ENCODE results near the gene TSPAN31. TPM values are rescaled to one million over a fixed set of nuclear protein-coding genes. Genes with fewer than 3 reads are reported as not detected.

The TSPAN31 gene
- polyA plus RNA-seq, 1 donor, result 62.2 TPM

GRCh38 chr12:57777367-57777766, 32.5 kb downstream of the TSPAN31 start:
- no peak overlapping the region for H3K4me3 ChIP-seq (ENCODE audit: low read length)
- WGBS (ENCODE audit: insufficient coverage, low lambda C conversion rate), result 100% methylated on average over 1 of the region's 7 CpGs
- no peak overlapping the region for H3K27ac ChIP-seq (ENCODE audit: low read length)
- H3K27me3 ChIP-seq (ENCODE audit: control insufficient read depth, insufficient read depth, low read length), result no peaks in the 10 kb centered on the region
- peaks cover 9% of the 10 kb centered on the region for H3K4me1 ChIP-seq (ENCODE audit: control insufficient read depth, insufficient read depth, low read length)
- DNase-seq, result no peak
- H3K36me3 ChIP-seq (ENCODE audit: control insufficient read depth, insufficient read depth, low read length), result peaks cover 5% of the 10 kb centered on the region
- H3K9me3 ChIP-seq (ENCODE audit: control insufficient read depth, low read depth, low read length), result no peaks in the 10 kb centered on the region

- H3K36me3 ChIP-seq (ENCODE audit: control insufficient read depth, insufficient read depth, low read length), result peaks cover 5% of the 10 kb centered on the region
- H3K4me1 ChIP-seq (ENCODE audit: control insufficient read depth, insufficient read depth, low read length), result peaks cover 11% of the 10 kb centered on the region
- 100% methylated on average over 1 of the region's 7 CpGs for WGBS (ENCODE audit: insufficient coverage, low lambda C conversion rate)
- no peak for DNase-seq
- H3K4me3 ChIP-seq (ENCODE audit: low read length), result no peak overlapping the region
- no peak overlapping the region for H3K27ac ChIP-seq (ENCODE audit: low read length)
- H3K27me3 ChIP-seq (ENCODE audit: control insufficient read depth, insufficient read depth, low read length), result no peaks in the 10 kb centered on the region
- H3K9me3 ChIP-seq (ENCODE audit: control insufficient read depth, low read depth, low read length), result no peaks in the 10 kb centered on the region
Measured at GRCh38 chr12:57777911-57778310, 33.1 kb downstream of the TSPAN31 start.

GRCh38 chr12:57779736-57780135, 34.9 kb downstream of the TSPAN31 start:
- H3K27ac ChIP-seq (ENCODE audit: low read length), result no peak overlapping the region
- H3K4me3 ChIP-seq (ENCODE audit: low read length), result no peak overlapping the region
- no peaks in the 10 kb centered on the region for H3K27me3 ChIP-seq (ENCODE audit: control insufficient read depth, insufficient read depth, low read length)
- no peak for DNase-seq
- peaks cover 10% of the 10 kb centered on the region for H3K4me1 ChIP-seq (ENCODE audit: control insufficient read depth, insufficient read depth, low read length)
- H3K9me3 ChIP-seq (ENCODE audit: control insufficient read depth, low read depth, low read length), result no peaks in the 10 kb centered on the region
- peaks cover 5% of the 10 kb centered on the region for H3K36me3 ChIP-seq (ENCODE audit: control insufficient read depth, insufficient read depth, low read length)
- WGBS (ENCODE audit: insufficient coverage, low lambda C conversion rate), result no CpG with 5 or more reads among the region's 1 CpG

- Histone ChIP-seq H3K9me3 (ENCODE audit: control insufficient read depth, low read depth, low read length) (no peaks in the 10 kb centered on the region), H3K36me3 (ENCODE audit: control insufficient read depth, insufficient read depth, low read length) (peaks cover 9% of the 10 kb centered on the region), H3K4me3 (ENCODE audit: low read length) (no peak overlapping the region), H3K27ac (ENCODE audit: low read length) (no peak overlapping the region), H3K27me3 (ENCODE audit: control insufficient read depth, insufficient read depth, low read length) (no peaks in the 10 kb centered on the region), H3K4me1 (ENCODE audit: control insufficient read depth, insufficient read depth, low read length) (peaks cover 10% of the 10 kb centered on the region)
- no peak for DNase-seq
- WGBS (ENCODE audit: insufficient coverage, low lambda C conversion rate), result no CpG with 5 or more reads among the region's 4 CpGs
Measured at GRCh38 chr12:57780284-57780897, 35.6 kb downstream of the TSPAN31 start.

GRCh38 chr12:57781244-57781643, 36.4 kb downstream of the TSPAN31 start:
- peaks cover 10% of the 10 kb centered on the region for H3K4me1 ChIP-seq (ENCODE audit: control insufficient read depth, insufficient read depth, low read length)
- no peak for DNase-seq
- H3K36me3 ChIP-seq (ENCODE audit: control insufficient read depth, insufficient read depth, low read length), result peaks cover 15% of the 10 kb centered on the region
- H3K27ac ChIP-seq (ENCODE audit: low read length), result no peak overlapping the region
- H3K4me3 ChIP-seq (ENCODE audit: low read length), result no peak overlapping the region
- no peaks in the 10 kb centered on the region for H3K9me3 ChIP-seq (ENCODE audit: control insufficient read depth, low read depth, low read length)
- H3K27me3 ChIP-seq (ENCODE audit: control insufficient read depth, insufficient read depth, low read length), result no peaks in the 10 kb centered on the region
- WGBS (ENCODE audit: insufficient coverage, low lambda C conversion rate), result 100% methylated on average over 1 of the region's 3 CpGs

GRCh38 chr12:57781801-57782200, 37.0 kb downstream of the TSPAN31 start:
- H3K4me1 ChIP-seq (ENCODE audit: control insufficient read depth, insufficient read depth, low read length), result peaks cover 10% of the 10 kb centered on the region
- no peak overlapping the region for H3K27ac ChIP-seq (ENCODE audit: low read length)
- no peak overlapping the region for H3K4me3 ChIP-seq (ENCODE audit: low read length)
- H3K36me3 ChIP-seq (ENCODE audit: control insufficient read depth, insufficient read depth, low read length), result peaks cover 20% of the 10 kb centered on the region
- no peak for DNase-seq
- 100% methylated on average over 1 of the region's 2 CpGs for WGBS (ENCODE audit: insufficient coverage, low lambda C conversion rate)
- H3K9me3 ChIP-seq (ENCODE audit: control insufficient read depth, low read depth, low read length), result no peaks in the 10 kb centered on the region
- H3K27me3 ChIP-seq (ENCODE audit: control insufficient read depth, insufficient read depth, low read length), result no peaks in the 10 kb centered on the region

- Histone ChIP-seq H3K4me1 (ENCODE audit: control insufficient read depth, insufficient read depth, low read length) (peaks cover 10% of the 10 kb centered on the region), H3K4me3 (ENCODE audit: low read length) (peak overlapping the region; percentile 99), H3K27ac (ENCODE audit: low read length) (no peak overlapping the region), H3K9me3 (ENCODE audit: control insufficient read depth, low read depth, low read length) (no peaks in the 10 kb centered on the region), H3K27me3 (ENCODE audit: control insufficient read depth, insufficient read depth, low read length) (no peaks in the 10 kb centered on the region), H3K36me3 (ENCODE audit: control insufficient read depth, insufficient read depth, low read length) (peaks cover 23% of the 10 kb centered on the region)
- DNase-seq, result no peak
- WGBS (ENCODE audit: insufficient coverage, low lambda C conversion rate), result no CpG with 5 or more reads among the region's 4 CpGs
Measured at GRCh38 chr12:57782243-57782607, 37.4 kb downstream of the TSPAN31 start.

- no CpG with 5 or more reads among the region's 45 CpGs for WGBS (ENCODE audit: insufficient coverage, low lambda C conversion rate)
- Histone ChIP-seq H3K9me3 (ENCODE audit: control insufficient read depth, low read depth, low read length) (no peaks in the 10 kb centered on the region), H3K36me3 (ENCODE audit: control insufficient read depth, insufficient read depth, low read length) (peaks cover 25% of the 10 kb centered on the region), H3K4me1 (ENCODE audit: control insufficient read depth, insufficient read depth, low read length) (peaks cover 10% of the 10 kb centered on the region), H3K27me3 (ENCODE audit: control insufficient read depth, insufficient read depth, low read length) (no peaks in the 10 kb centered on the region), H3K4me3 (ENCODE audit: low read length) (peak within 1 kb of the TSS; percentile 99), H3K27ac (ENCODE audit: low read length) (peak within 1 kb of the TSS; percentile 55)
- DNase-seq, result peak; percentile 91 to 94
Measured at GRCh38 chr12:57782608-57783465, 38.0 kb downstream of the TSPAN31 start, which contains the start of gene TSFM. TSS of gene TSFM (plus strand) at chr12:57782787. CDS start at chr12:57782802, 15 bp downstream.

- peaks cover 10% of the 10 kb centered on the region for H3K4me1 ChIP-seq (ENCODE audit: control insufficient read depth, insufficient read depth, low read length)
- no CpG with 5 or more reads among the region's 12 CpGs for WGBS (ENCODE audit: insufficient coverage, low lambda C conversion rate)
- H3K9me3 ChIP-seq (ENCODE audit: control insufficient read depth, low read depth, low read length), result no peaks in the 10 kb centered on the region
- H3K4me3 ChIP-seq (ENCODE audit: low read length), result peak overlapping the region; percentile 99
- H3K36me3 ChIP-seq (ENCODE audit: control insufficient read depth, insufficient read depth, low read length), result peaks cover 25% of the 10 kb centered on the region
- H3K27me3 ChIP-seq (ENCODE audit: control insufficient read depth, insufficient read depth, low read length), result no peaks in the 10 kb centered on the region
- H3K27ac ChIP-seq (ENCODE audit: low read length), result no peak overlapping the region
- no peak for DNase-seq
Measured at GRCh38 chr12:57783466-57783801, 38.6 kb downstream of the TSPAN31 start.

- H3K4me3 ChIP-seq (ENCODE audit: low read length), result no peak overlapping the region
- no peak for DNase-seq
- WGBS (ENCODE audit: insufficient coverage, low lambda C conversion rate), result 70% methylated on average over 1 of the region's 11 CpGs
Measured at GRCh38 chr12:57783861-57784260, 39.0 kb downstream of the TSPAN31 start.

More at GRCh38 chr12:57783861-57784260, 39.0 kb downstream of the TSPAN31 start:
- Histone ChIP-seq H3K36me3 (ENCODE audit: control insufficient read depth, insufficient read depth, low read length) (peaks cover 28% of the 10 kb centered on the region), H3K9me3 (ENCODE audit: control insufficient read depth, low read depth, low read length) (no peaks in the 10 kb centered on the region), H3K4me1 (ENCODE audit: control insufficient read depth, insufficient read depth, low read length) (peaks cover 10% of the 10 kb centered on the region), H3K27me3 (ENCODE audit: control insufficient read depth, insufficient read depth, low read length) (no peaks in the 10 kb centered on the region), H3K27ac (ENCODE audit: low read length) (no peak overlapping the region)

Data from large intestine (tissue), 3 donors.